Measurements from ENCODE around the gene ADAMTS12. TPM values are rescaled to one million over a fixed set of nuclear protein-coding genes. Genes with fewer than 3 reads are reported as not detected.

The ADAMTS12 gene
- total and polyA plus RNA-seq, 2 of the 8 experiments (the other 6 are each of a cell fraction or from before 2014, with no cell fraction given) = 6.4 to 12.8 TPM

- no peak overlapping the region for H2AFZ ChIP-seq (ENCODE audit: low read length)
- H3K27me3 ChIP-seq (replicated peaks in 1 of 4; ENCODE audit: control insufficient read depth in 3 of 4, extremely low read depth in 1 of 4, insufficient read depth in 3 of 4, low read length in 3 of 4) = no peaks in the 10 kb centered on the region
- H2BK120ac ChIP-seq (replicated peaks; ENCODE audit: low read depth, low read length) = no peak overlapping the region
- H3K4me2 ChIP-seq (ENCODE audit: insufficient read depth in 1 of 2, low read depth in 2 of 2, low read length in 2 of 2) = no peak overlapping the region
- no peaks in the 10 kb centered on the region for H4K20me1 ChIP-seq (replicated peaks in 1 of 2; ENCODE audit: control insufficient read depth in 1 of 2, insufficient read depth in 2 of 2, low read length in 2 of 2)
- H3K79me2 ChIP-seq (ENCODE audit: control insufficient read depth in 1 of 2, insufficient read depth in 2 of 2, low read length in 2 of 2) = 0 out of 4 replicates have a peak, but pooled peaks cover 0 to under 1% of the 10 kb centered on the region in 2 experiments
- no peak overlapping the region for H2AK5ac ChIP-seq (ENCODE audit: low read depth, low read length)
- H3K4me1 ChIP-seq (replicated peaks in 1 of 4; ENCODE audit: control insufficient read depth in 3 of 4, insufficient read depth in 4 of 4, low read length in 3 of 4) = peaks cover 0 to 9% (median 4%) of the 10 kb centered on the region in 4 experiments; a peak in 6 of 7 replicates
- no peak overlapping the region for H3K27ac ChIP-seq (ENCODE audit: low read depth, low read length)
- no peak overlapping the region for H3K18ac ChIP-seq (ENCODE audit: extremely low read depth, low read length)
- CTCF ChIA-PET (ENCODE audit: partially characterized antibody) = interaction anchor here (1.4 kb wide), 1 partner anchor 321 kb away, joined by 4 read pairs; no protein-coding TSS in a partner anchor
- H2BK20ac ChIP-seq (ENCODE audit: low read length) = no peak overlapping the region
- H3K36me3 ChIP-seq (ENCODE audit: control insufficient read depth in 2 of 4, insufficient read depth in 4 of 4, low read length in 3 of 4) = no peaks in the 10 kb centered on the region
- WGBS, 2 experiments (ENCODE audit: extremely low coverage in 1 of 2, insufficient coverage in 1 of 2, insufficient read length in 1 of 2, insufficient replicate concordance in 2 of 2, low coverage in 1 of 2, low lambda C conversion rate in 2 of 2, missing lambda C conversion rate in 1 of 2) = 90% methylated on average over 5 of the region's 5 CpGs; no CpG with 5 or more reads in 1 of the 2 experiments
- H3K79me1 ChIP-seq (ENCODE audit: low read depth, low read length) = no peaks in the 10 kb centered on the region; the same call in 1 of the 2 replicates
- no peak overlapping the region for H2BK12ac ChIP-seq (ENCODE audit: low read depth, low read length)
- no peak overlapping the region for H3K23ac ChIP-seq (ENCODE audit: insufficient read length)
- H3K23me2 ChIP-seq (ENCODE audit: low read depth, low read length) = no peaks in the 10 kb centered on the region
- FAIRE-seq (no peak), DNase-seq (ENCODE audit: low read depth in 1 of 2, low spot score in 2 of 2) (no peak)
- no peak overlapping the region for H3K4ac ChIP-seq (replicated peaks; ENCODE audit: insufficient read length, low read depth, low read length)
- H3K9me3 ChIP-seq (ENCODE audit: insufficient read depth in 2 of 2, low read depth in 1 of 2, low read length in 1 of 2) = no peaks in the 10 kb centered on the region
- no peak overlapping the region for H4K8ac ChIP-seq (ENCODE audit: extremely low read depth, insufficient read depth, low read length)
- H4K91ac ChIP-seq (replicated peaks; ENCODE audit: insufficient read length, low read length) = no peak overlapping the region
- H3K4me3 ChIP-seq (ENCODE audit: extremely low read depth in 1 of 4, insufficient read depth in 2 of 4, low read depth in 3 of 4, low read length in 4 of 4) = no peak overlapping the region
- no peak overlapping the region for H4K5ac ChIP-seq (ENCODE audit: insufficient read length, low read depth, low read length)
- H3K9ac ChIP-seq (replicated peaks in 1 of 4; ENCODE audit: extremely low read depth in 1 of 4, low read depth in 3 of 4, low read length in 3 of 4) = peak overlapping the region in 1 of 4 experiments; percentile 34; a peak in 1 of 7 replicates
- no peak overlapping the region for H2BK15ac ChIP-seq (ENCODE audit: low read length)
- POLR2A ChIA-PET (ENCODE audit: partially characterized antibody) = interaction anchor here (0.6 kb wide), 1 partner anchor 1784 kb away, joined by 3 read pairs; no protein-coding TSS in a partner anchor
- no peak overlapping the region for H3K14ac ChIP-seq (ENCODE audit: insufficient read length)
- no peak overlapping the region for H2BK5ac ChIP-seq (ENCODE audit: low read depth, low read length)
- no peak overlapping the region for H3K56ac ChIP-seq (replicated peaks; ENCODE audit: insufficient read length, low read depth, low read length)
- TF ChIP-seq SUZ12 (IDR thresholded peaks at IDR 0.05; ENCODE audit: low read length) (no peak), FOSL1 (IDR thresholded peaks at IDR 0.05; ENCODE audit: insufficient read depth, low read depth, low read length) (no peak), SIX5 (IDR thresholded peaks at IDR 0.05; ENCODE audit: low read depth, low read length) (no peak), SIN3A (conservative IDR thresholded peaks at IDR 0.05 in 1 of 2, IDR thresholded peaks at IDR 0.05 in 1 of 2; ENCODE audit: low read depth in 1 of 2, low read length in 2 of 2) (no peak), CHD1 (IDR thresholded peaks at IDR 0.05; ENCODE audit: low read depth, low read length) (no peak), EGR1 (IDR thresholded peaks at IDR 0.05; ENCODE audit: borderline replicate concordance, low read depth, low read length) (no peak), CBX8 (IDR thresholded peaks at IDR 0.05; ENCODE audit: borderline replicate concordance, low read depth, low read length) (no peak), SP4 (IDR thresholded peaks at IDR 0.05; ENCODE audit: low read length) (no peak), TAF1 (IDR thresholded peaks at IDR 0.05; ENCODE audit: low read depth, low read length) (no peak)
Measured at GRCh38 chr5:33852319-33852718, 39.5 kb downstream of the ADAMTS12 start.

Measured in H1 (cell line).